Occipital lobe (tissue), 2 donors: ENCODE data around the gene CYSTM1. TPM values are rescaled to one million over a fixed set of nuclear protein-coding genes. Genes with fewer than 3 reads are reported as not detected.

Experiments
- DNase-seq: peaks from one replicate; lab custom pipeline; 2025; lab: John Stamatoyannopoulos, UW
- total RNA-seq: library from RNA; depleted of rRNA; stranded (reverse); fragments of >200 nt; gene quantifications from one replicate; pipeline ENCODE4 v1.2.3, GENCODE V29; 2014

CYSTM1 gene
- total RNA-seq, 1 donor from 2014 or later: 3.9 TPM

GRCh38 chr5:140207250-140207964 lies 32.4 kb downstream of the CYSTM1 start:
- DNase-seq: no peak

DNA sequence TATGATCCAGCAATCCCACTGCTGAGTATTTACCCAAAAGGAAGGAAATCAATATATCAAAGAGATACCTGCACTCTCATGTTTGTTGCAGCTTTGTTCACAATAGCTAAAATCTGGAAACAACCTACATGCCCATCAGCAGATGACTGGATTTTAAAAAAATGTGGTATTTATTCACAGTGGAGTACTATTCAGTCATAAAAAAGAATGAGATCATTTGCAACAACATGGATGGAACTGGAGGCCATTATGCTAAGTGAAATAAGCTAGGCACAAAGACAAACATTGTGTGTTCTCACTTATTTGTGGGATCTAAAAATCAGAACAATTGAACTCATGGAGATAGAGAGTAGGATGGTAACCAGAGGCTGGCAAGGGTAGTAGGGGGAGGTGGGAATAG lies 33.1 kb downstream of the CYSTM1 start:
- DNase-seq: no peak

- DNase-seq: no peak
Measured at GRCh38 chr5:140213370-140213983, 38.5 kb downstream of the CYSTM1 start.

- no peak for DNase-seq
Measured at GRCh38 chr5:140214831-140215230, 39.8 kb downstream of the CYSTM1 start.

DNA sequence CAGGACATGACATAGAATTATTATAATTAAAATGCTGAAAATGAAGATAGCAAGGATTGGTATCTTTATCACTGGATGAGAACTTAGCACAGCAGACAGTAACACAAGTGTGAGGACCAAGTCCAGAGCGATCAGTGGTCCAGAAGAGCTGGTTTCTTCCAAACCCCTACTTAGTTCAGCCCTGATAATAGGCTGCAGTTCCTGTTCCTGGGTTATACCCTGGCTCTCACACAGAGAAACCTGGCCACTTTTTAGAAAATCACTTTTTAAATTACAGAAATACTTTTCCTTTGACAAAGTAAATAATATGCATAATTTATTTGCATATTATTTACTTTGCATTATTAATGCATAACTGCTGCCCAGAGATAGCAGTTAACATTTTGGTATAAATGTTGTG lies 40.3 kb downstream of the CYSTM1 start:
- DNase-seq: no peak

DNA sequence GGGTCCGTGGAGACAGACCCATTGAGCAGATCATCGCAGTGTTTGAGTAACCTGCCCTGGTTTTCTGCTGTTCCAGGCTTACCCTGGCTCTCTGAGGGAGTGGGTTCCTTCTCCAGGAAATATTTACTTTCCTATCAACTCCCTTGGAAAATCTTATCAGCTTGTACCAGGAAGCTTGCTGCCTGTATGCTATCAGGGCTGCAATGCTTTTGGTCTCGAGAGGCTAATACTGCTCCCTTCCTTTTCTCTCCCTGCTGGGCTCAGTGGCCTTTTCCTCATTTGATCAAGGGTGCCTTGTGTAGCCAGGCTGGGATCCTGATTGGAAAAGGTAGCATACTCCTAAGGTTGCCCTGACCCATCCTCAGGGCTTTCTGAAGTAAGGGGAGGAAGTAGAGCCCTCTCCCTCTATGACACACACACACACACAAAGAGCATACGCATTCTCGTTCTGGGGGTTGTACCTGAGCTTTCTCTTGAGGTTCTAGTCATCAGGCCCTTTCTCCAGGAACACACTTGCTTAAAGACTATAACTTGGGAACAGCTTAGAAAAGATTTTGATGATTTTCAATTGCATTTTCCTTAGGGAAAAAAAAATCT lies 41.6 kb downstream of the CYSTM1 start:
- no peak for DNase-seq

DNA sequence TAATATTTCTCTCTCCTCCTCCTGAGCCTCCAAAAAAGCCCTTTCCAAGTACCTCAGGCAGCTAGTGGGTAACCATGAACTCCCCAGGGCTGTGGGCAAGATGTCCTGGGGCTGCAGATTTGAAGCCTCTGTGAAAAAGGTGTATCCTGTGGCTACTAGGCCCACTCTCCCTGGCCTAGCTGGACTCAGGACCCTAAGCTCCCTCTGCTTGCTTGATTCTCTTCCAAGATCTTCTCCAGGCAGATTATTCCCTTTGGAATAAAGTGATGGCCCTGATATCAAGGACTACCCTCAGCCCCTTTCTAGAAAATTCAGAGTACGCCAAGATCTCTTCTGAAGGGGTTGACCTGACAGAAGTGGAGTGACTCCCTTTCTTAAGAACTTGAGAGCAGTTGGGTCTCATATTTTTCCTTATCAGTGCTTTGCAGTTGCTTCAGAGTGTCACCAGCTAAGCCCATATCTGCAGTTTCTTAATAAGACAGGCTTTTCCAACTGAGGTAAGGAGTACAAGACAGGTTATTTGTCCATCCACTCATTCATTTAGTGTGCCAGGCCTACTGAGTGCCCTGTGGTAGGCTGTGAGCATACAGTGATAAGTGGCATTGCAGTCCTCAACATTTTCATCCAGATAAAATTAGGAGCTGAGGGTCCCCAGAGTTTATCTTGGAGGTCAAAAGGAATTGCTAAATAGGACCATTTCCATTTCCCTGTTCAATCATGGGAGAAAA lies 42.5 kb downstream of the CYSTM1 start:
- DNase-seq: no peak

- DNase-seq: no peak
Measured at GRCh38 chr5:140219068-140219991, 44.3 kb downstream of the CYSTM1 start.

GRCh38 chr5:140220032-140220697 lies 45.2 kb downstream of the CYSTM1 start:
- no peak for DNase-seq

DNA sequence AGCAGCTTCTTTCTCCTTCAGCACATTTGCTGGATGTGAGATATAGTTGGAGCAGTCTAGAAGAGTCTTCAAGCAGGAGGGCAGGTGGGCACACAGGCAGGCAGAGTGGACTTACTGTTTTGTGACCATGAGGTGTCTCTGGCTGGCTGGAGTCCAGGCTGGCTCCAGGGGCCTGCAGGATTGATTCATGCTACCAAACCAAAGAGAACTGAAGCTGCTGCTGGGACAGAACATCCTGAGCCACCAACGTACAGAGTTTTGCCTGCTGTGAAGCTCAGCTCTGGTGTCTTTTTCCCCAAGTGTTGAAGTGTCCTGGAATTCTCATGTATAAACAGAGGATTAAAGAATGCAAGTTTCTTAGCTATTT lies 45.7 kb downstream of the CYSTM1 start:
- no peak for DNase-seq

DNA sequence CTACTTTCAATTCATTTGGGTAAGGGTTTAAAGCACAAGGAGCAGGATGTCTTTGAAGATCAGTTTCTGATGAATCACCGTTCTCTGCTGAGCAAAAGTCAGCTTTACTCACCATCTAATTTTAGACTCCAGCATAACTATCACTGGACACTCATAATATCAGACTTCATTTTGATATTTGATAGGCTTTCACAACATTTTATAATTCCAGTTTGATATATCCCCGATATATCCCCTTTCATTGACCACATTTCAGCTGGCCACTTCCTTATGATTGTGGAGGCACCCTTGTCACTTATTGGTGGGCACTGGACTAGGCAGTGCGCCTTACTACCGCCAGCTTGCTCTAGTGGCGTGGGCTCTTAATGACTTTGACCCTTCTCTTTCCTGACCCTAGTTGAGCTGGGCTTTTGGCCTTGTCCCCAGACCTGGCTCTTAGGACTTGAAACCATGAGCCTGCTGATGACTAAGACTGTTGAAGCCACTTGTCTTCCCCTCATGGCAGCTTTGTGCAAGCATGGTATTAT lies 46.8 kb downstream of the CYSTM1 start:
- DNase-seq: no peak

DNA sequence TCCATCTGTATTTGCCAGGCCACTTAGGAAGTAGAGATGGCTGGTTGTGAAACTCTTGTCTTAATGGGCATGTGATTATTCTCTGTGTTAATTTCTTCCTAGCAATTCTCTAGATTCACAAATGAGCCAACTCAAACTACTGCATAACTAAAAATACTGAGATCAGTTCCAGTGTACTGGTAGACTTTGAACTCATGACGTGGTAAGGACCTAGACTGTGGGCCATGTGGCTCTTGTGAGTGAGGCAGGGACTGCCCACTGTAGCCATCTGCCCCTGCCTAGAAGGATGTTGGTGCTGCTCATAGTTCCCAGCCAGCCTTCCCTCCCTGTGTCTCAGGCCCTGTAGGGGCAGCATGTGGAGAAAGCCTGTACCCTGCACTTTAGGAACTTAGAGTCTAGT lies 47.4 kb downstream of the CYSTM1 start:
- no peak for DNase-seq

GRCh38 chr5:140223567-140223966 lies 48.6 kb downstream of the CYSTM1 start:
- DNase-seq: no peak

DNA sequence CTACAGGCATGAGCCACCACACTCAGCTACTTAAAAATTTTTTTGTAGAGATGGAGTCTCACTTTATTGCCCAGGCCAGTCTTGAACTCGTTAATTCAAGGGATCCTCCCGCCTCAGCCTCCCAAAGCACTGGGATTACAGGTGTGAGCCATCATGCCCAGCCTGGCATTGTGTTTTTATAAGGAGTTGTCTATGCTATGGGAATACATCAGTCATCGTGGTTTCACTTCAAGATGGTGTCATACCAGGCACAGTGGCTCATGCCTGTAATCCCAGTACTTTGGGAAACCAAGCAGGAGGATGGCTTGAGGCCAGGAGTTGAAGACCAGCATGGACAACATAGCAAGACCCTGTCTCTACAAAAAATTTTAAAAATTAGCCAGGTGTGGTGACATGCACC lies 49.7 kb downstream of the CYSTM1 start:
- no peak for DNase-seq

GRCh38 chr5:140225396-140225795 lies 50.4 kb downstream of the CYSTM1 start:
- DNase-seq: no peak

DNA sequence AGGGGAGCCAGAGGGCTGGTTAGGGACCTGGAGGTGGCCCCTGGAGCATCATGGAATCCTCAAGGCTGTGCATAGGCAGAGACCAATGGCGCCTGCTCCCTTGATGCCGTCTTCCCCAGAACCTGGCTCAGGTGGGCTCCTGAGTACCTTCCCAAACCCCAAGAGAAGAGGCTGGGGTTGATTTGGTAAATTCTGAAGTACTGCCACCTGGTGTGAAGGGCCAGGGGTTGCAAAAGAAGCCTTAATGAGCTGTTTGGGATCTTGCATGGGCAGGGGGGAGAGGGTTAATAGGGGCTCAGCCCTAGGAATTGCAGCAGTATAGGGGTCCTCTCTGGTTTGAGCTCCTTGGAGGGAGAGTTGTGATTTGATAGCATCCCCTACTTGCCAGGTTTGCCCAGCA lies 52.1 kb downstream of the CYSTM1 start:
- no peak for DNase-seq

- no peak for DNase-seq
Measured at GRCh38 chr5:140228364-140228837, 53.4 kb downstream of the CYSTM1 start.

GRCh38 chr5:140230373-140230772 lies 55.4 kb downstream of the CYSTM1 start:
- DNase-seq: no peak

GRCh38 chr5:140232731-140233130 lies 57.7 kb downstream of the CYSTM1 start:
- DNase-seq: no peak

- DNase-seq: no peak
Measured at GRCh38 chr5:140234377-140234989, 59.5 kb downstream of the CYSTM1 start.
